ENCODE data around the gene CFAP43.

Gene CFAP43

GRCh38 chr10:104092749-104093148 is 139.4 kb downstream of the CFAP43 start:
- DNase-seq (ENCODE audit: low read depth, low spot score): no peak

- DNase-seq (ENCODE audit: low read depth, low spot score): no peak
Observed at GRCh38 chr10:104090611-104091010, 141.6 kb downstream of the CFAP43 start.

- no peak for DNase-seq (ENCODE audit: low read depth, low spot score)
Observed at GRCh38 chr10:104089621-104090020, 142.5 kb downstream of the CFAP43 start.

- no peak for DNase-seq (ENCODE audit: low read depth, low spot score)
Observed at GRCh38 chr10:104088239-104088638, 143.9 kb downstream of the CFAP43 start.

- DNase-seq (ENCODE audit: low read depth, low spot score): no peak
Observed at GRCh38 chr10:104085801-104086400, 146.3 kb downstream of the CFAP43 start, which contains the start of gene COL17A1. Gene COL17A1, minus strand, starts transcription at chr10:104085880. Its CDS starts 5,207 bp downstream, at chr10:104080673.

- DNase-seq (ENCODE audit: low read depth, low spot score): no peak
Observed at GRCh38 chr10:104084482-104085142, 147.6 kb downstream of the CFAP43 start.

GRCh38 chr10:104081998-104082397 is 150.2 kb downstream of the CFAP43 start:
- DNase-seq (ENCODE audit: low read depth, low spot score): no peak

GRCh38 chr10:104080762-104081161 is 151.4 kb downstream of the CFAP43 start:
- DNase-seq (ENCODE audit: low read depth, low spot score): no peak
